ENCODE measurements around the gene DNAJC4.
"Not testable (repeated sequence)": the region's sequence is repeated elsewhere in the genome, so short reads cannot be mapped to it uniquely, and the experiment has no call there.

Gene DNAJC4

DNA sequence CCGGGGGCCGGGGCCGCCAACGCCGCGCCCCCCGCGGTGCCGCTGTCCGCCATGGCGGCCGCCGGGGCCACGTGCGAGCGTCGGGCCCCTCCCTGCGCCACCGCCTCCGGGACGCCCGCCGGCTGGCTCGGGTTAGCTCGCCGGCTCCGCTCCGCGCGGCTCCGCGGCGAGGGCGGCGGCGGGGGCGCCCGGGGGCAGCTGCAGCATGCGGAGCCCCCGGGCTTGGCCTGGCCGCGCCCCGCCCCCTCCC is 16.2 kb downstream of the DNAJC4 start:
- not testable (repeated sequence) for DNase-seq

DNA sequence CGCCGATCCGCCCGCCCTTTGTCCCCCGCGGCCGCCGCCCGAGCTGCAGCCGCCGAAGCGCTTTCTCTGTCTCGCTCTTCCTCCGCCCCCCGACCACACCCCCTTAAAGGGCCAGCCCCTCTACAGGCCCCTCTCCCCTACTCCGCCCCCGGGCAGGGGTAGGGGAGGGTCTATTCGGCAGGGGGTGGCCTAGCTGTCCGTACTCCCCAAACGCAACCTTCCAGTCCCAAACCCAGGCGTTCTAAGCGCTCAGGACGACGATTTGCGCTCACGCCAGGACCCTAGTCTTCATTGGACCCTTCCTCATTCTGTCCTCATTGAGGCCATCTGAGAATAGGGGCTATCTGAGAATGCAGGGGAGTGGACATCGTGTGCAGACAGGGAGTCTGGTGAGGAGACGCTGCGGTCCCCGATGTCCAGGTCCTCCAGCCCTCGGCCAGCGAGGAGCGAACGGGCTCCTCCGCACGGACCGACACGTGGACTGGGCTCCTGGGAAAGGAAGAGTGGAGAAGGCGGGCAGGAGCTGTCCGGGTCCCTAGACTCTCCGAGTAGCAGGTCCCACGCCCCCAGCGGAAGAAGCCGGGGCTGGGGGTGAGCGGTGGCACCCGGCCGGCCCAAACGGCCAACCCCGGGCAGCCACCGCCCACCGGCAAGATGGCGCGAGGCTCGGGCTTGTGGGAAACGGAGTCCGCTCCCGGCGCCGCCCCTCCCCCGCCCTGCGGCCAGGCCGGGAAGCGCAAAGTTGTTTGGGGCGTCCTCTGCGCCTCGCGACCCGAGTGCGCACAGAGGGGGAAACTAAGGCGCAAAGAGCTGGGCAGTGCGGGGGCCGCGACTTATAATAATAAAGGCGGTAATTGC is 16.8 kb downstream of the DNAJC4 start, which contains the start of gene PPP1R14B:
Gene PPP1R14B, minus strand, starts transcription at position 73 of the 858 bp plus-strand sequence. CDS start 270 bp downstream, outside the sequence.
- peak; percentile 83 for DNase-seq

DNA sequence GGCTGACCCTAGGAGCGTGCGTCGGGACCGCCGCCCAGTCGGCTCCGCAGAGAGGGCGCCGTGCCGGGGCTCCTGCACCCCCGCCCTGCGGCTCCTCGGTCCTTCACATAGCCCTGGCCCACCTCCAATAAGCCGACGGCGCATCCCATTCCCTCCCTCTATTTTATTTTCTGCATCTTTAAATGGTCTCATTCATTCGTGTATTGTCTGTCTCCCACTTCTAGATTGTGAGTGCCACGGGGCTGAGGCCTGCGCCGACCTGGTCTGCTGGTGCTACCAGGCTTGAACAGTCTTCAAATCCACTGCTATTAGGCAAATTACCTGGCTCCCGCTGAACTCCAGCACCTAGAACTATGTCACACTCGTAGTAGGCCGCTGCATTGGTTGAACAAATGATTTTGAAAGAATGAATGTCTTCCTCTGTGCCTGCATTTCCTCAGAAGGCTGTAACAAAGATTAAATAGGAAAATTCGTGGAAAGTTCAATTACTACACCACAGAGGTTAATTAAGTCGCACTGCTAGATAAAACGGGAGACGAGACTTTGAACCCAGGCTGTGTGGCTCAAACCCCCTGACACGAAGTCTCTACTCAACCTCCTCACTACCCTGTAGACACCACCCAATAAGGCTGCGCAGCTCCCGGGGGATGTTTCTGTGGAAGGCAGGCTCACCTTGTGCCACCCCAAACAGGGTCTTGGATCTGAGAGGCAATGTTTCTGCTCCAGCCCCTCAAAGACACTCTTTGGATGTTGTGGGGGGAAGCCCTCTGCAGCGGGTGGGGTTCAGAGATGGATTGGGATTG is 17.6 kb downstream of the DNAJC4 start:
- no peak for DNase-seq

DNA sequence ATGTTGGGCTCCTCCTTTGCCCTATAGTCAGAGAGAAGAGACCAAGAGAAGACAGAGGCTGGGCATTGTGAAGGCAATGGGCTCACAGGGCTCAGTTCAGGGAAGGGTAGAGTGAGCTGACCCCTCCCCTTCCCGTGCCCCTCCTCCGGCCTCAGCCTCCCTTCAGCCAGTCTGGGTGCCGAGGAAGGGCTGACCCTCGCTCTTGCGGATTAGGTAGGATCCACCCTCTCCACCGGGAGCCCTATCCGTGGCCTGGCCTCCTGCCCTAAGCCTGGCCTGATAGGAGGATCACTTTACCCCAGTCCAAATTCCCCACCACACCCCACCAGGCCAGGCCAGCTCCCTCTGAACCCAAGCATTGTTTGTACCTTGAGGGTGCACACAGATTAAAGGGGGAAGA is 18.2 kb downstream of the DNAJC4 start:
- no peak for DNase-seq

- no peak for DNase-seq
Observed at GRCh38 chr11:64249038-64249437, 18.7 kb downstream of the DNAJC4 start.

DNA sequence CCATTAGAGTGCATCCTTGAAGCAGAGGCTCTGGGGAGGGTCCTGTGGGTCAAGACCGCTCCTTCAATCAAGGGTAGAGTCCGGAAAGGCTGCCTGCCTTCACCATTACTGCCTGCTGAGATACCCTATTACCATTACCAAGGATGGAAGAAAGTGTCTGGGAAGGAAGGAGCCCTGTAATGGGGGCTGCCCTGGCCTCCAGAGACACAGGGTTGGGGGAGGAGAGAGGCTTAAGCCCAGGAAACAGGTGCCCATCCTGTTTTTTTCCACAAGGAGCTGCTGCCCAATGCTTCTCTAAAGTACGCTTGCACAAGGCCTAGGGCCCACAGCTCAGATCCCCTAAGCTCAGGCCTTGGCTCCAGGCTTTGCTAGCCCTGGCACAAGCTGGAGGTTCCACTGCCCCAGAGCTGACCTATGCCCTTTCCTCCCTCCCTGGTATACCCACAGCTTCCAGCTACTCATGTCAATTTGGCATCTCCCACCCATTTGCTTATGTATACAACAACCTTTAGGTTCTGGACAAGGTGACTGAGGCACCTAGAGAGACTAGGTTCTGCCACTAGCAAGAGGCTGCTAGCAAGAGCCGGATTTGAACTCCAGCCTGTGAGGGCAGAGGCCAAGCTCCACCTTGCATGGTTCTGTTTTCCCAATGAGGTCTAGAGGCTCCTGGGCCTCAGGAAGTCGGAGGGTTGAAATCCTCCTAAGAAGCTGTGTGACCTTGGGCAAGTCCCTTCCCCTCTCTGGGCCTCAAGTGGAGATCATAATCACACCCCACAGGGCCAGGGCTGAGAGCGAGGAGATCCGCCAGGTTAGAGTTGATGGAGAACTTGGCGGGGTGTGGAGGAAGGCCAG is 19.4 kb downstream of the DNAJC4 start:
- DNase-seq = no peak

DNA sequence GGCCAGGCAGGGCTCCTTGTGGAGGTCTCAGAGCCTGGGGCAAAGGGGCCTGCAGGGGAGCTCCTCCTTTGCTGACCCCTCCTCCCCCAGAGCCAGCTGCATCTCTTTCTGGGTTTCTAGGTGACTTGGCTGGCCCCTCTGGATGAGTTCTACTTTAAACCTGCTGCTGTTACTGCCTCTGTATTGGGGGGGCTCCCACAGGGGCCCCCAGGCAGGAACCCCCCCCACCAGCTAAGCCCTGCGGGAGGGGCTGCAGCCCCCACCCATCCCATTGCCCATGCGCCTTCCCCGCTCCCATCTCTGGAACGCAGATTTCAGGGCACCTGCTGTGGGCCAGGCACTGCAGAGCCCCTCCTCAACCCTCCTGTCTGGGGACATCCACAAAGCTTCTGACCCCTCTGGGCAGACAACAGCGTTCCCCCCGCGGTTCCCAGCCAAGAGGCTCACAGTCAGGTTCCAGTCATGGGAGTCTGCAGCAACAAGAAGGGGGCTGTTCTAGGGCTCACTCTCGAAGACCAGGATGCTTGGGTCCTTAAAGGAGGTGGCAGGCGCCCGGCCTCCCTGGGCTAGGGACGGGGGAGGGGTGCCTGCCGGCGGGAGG is 20.2 kb downstream of the DNAJC4 start:
- DNase-seq = no peak

DNA sequence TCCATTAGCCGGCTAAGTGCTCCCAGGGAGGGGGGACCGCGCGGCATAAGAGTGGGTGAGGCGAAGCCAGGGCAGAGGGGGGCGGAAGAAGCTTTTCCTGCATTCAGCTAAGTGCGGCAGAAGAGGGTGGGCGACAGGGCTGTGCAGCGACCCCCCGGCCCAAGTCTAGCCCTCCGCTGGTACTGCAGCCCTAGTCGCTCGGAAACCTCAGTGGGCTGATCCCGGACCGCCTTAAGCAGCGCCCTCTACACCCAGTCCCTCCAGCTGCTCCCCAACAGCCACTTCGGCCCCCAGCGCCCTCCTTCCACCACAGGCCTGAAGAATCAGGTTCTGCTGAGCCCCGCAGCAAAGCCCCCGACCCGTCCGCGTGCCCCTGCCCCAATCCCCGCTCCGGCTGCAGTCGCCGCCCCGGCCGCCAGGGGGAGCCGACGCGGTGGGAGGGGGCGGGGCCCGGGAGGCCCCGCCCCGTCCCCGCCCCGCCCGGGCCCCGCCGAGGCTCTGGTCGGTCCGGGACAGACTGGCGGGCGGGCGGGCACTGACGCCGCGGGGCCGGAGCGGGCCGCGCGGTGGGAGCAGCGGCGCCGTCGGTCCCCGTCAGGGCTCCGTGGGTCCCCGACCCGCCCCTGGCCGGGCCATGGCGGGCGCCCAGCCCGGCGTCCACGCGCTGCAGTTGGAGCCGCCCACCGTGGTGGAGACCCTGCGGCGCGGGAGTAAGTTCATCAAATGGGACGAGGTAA is 20.8 kb downstream of the DNAJC4 start, which contains the start of gene PLCB3:
Gene PLCB3, plus strand, starts transcription at position 515 of the 737 bp plus-strand sequence. Its CDS starts 120 bp downstream, at position 635.
- no peak for DNase-seq

DNA sequence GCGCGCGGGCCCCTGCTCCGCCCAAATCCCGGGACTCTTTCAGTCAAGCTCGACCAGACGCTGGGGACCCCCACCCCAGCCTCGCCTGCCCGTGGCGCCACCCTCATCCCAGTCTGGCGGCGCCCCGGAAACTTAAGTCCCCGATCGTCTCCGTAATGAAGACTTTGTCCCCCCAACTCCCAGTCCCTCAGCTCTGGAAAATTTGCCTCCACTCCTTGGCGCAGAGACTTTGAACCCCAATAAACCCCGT is 21.3 kb downstream of the DNAJC4 start:
- DNase-seq = no peak

DNA sequence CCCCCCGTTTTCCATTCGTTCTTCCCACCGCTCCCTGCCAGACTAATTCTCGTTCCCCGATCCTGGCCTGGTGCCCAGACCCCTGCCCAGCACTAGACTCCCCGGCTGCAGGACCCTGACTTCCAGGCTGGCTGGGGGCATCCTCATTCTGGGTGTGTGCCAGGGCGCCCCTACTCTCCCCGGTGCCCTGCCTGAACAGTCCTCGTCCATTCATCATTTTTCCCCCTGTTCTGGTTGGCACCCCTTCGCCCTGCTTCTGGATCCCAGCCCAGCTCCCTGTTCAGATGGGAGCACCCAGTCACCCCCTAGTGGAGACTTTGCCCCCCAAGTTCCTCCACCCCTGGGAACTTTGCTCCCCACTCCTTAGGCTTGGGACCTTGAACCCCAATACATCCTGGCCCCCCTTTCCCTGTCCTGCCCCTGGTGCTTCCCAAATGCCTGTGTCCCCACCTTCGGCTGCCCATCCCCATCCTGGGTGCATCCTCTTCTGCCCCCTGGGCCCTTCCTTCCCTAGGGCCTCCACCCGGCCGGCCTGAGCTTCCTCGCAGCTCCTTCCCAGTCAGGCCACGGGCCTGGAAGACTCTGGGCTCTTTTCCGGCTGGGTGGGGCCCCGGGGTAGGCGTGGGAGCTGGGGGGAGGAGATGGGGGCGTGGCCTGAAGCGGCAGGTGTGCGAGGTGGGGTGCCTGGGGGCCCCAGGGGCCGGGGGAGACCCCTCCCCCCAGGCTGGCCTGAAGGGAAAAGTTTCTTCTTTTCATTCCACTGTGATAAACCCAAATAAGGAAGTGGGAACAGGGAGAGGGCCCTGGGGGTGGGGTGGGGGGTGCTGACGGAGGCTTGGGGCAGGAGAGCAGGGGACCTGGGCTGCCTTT is 21.9 kb downstream of the DNAJC4 start:
- DNase-seq = no peak

DNA sequence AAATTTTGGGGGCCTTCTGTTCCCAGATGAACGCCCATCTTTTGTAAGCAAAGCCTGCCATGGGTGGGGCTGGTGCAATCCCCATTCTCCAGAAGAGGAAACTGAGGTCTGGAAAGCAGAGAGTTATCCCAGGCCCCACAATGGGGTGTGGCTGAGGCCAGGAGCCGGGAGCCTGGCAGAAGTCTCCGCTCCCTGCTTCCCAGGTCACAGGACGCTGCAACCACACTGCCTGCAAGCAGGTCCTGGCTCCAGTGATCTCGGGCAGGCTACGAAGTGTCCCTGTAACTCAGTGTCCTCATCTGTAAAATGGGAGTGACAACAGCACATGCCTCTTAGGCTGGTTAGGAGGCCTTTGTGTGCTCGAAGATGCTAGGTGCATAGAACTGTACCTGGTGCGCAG is 22.7 kb downstream of the DNAJC4 start:
- DNase-seq = no peak

GRCh38 chr11:64253481-64253880 is 23.1 kb downstream of the DNAJC4 start:
- no peak for DNase-seq

GRCh38 chr11:64254326-64254725 is 24.0 kb downstream of the DNAJC4 start:
- DNase-seq = no peak

DNA sequence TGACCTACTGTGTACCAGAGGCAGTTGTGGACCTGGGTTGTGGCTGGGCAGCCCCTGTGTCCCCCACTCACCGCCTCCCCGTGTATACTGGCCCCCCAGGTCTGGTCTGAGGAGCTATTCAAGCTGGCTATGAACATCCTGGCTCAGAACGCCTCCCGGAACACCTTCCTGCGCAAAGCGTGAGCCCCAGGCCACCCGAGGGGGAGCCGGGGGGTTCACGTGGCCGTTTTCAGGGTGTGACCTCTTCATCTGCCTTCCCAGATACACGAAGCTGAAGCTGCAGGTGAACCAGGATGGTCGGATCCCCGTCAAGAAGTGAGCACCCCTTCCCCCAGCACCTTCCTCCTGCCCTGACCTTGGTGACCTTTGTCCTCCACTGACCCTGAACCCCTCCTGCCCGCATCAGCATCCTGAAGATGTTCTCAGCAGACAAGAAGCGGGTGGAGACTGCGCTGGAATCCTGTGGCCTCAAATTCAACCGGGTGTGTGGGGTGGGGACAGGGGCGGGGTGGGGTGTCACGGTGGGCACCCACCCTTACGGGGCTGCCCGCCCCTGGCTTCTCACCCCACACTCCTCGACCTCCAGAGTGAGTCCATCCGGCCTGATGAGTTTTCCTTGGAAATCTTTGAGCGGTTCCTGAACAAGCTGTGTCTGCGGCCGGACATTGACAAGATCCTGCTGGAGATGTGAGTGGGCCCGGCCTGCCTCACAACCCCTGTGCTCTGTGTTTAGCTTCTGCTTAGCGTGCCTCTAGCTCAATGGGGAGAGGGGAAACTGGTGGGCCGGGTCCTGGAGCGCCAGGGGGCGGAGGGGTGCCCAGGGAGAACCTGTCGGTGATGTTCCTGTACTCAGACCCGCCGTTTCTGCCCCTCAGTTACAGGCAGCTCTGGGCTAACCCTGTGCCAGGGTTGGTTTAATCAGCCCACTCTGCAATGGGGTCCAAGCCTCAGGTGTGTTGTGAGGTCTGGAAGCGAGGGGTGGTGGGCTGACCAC is 25.1 kb downstream of the DNAJC4 start:
- no peak for DNase-seq

DNA sequence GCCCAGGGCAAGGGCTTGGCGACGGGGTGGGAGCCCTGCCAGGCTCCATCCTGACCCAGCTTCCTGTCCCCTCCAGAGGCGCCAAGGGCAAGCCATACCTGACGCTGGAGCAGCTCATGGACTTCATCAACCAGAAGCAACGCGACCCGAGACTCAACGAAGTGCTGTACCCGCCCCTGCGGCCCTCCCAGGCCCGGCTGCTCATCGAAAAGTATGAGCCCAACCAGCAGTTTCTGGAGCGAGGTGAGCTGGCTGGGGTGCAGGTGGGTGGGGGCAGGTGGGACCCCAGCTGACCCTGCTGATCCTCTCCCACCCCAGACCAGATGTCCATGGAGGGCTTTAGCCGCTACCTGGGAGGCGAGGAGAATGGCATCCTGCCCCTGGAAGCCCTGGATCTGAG is 26.0 kb downstream of the DNAJC4 start:
- no peak for DNase-seq

DNA sequence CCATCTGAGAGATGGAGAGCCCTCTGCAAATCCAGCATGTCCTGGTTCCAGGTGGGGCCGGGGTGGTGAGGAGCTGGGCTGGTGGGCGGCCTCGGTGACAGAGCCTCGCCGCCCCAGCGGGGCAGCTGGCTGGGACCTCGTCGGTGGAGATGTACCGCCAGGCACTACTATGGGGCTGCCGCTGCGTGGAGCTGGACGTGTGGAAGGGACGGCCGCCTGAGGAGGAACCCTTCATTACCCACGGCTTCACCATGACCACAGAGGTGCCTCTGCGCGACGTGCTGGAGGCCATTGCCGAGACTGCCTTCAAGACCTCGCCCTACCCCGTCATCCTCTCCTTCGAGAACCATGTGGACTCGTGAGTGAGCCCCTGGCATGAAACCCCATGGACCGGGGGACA is 28.0 kb downstream of the DNAJC4 start:
- DNase-seq = no peak

GRCh38 chr11:64258946-64259532 is 28.7 kb downstream of the DNAJC4 start:
- no peak for DNase-seq

GRCh38 chr11:64259533-64260067 is 29.3 kb downstream of the DNAJC4 start:
- no peak for DNase-seq

DNA sequence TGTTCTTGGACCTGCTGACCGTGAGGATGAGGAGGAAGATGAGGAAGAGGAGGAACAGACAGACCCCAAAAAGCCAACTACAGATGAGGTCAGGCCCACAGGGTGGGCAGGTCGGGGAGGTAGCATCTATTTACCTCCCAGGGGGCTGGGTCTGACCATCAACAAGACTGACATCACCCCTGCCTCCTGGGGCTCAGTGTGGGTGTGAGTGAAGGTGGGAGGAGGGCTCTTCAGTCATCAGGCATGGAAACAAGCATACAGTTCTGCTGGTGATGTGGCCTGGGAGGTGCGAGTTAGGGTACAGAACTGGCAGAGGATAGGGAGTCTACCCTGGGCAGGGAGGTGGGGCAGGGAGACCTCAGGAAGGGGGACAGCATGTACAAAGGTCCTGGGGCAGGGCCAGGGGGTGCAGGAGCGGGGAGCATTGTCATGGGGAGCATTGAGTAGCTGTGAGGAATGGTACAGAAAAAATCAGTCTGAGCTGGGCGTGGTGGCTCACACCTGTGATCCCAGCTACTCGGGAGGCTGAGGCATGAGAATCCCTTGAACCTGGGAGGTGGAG is 29.9 kb downstream of the DNAJC4 start:
- no peak for DNase-seq
